CD4-positive, alpha-beta T cell treated with Interleukin-6 at 100 ng/mL for 8 hours (primary cell): ENCODE results near the gene MYO3A.
"Not testable (repeated sequence)": the region's sequence is repeated elsewhere in the genome, so short reads cannot be mapped to it uniquely, and the experiment has no call there.

Experiments used
- DNase-seq: peaks from one replicate; pipeline ENCODE4 v3.0.0-alpha.2; 2020; ENCODE audit warnings: mixed read lengths, low spot score

The MYO3A gene

GRCh38 chr10:25974897-25975459 lies 40.9 kb downstream of the MYO3A start:
- DNase-seq, result no peak

GRCh38 chr10:25978771-25979170 lies 44.7 kb downstream of the MYO3A start:
- no peak for DNase-seq

- DNase-seq, result no peak
Observed at GRCh38 chr10:25982107-25982506, 48.1 kb downstream of the MYO3A start.

- DNase-seq, result no peak
Observed at GRCh38 chr10:25988583-25988982, 54.6 kb downstream of the MYO3A start.

- DNase-seq, result no peak
Observed at GRCh38 chr10:25989951-25990350, 55.9 kb downstream of the MYO3A start.

GRCh38 chr10:25999295-25999981 lies 65.4 kb downstream of the MYO3A start:
- no peak for DNase-seq

GRCh38 chr10:26000971-26001370 lies 66.9 kb downstream of the MYO3A start:
- DNase-seq, result no peak

- not testable (repeated sequence) for DNase-seq
Observed at GRCh38 chr10:26002466-26002865, 68.4 kb downstream of the MYO3A start.

- no peak for DNase-seq
Observed at GRCh38 chr10:26015092-26015491, 81.1 kb downstream of the MYO3A start.

GRCh38 chr10:26022831-26023230 lies 88.8 kb downstream of the MYO3A start:
- no peak for DNase-seq

GRCh38 chr10:26024303-26024702 lies 90.3 kb downstream of the MYO3A start:
- DNase-seq, result no peak

GRCh38 chr10:26025523-26025922 lies 91.5 kb downstream of the MYO3A start:
- no peak for DNase-seq

GRCh38 chr10:26029858-26030257 lies 95.8 kb downstream of the MYO3A start:
- DNase-seq, result no peak

- no peak for DNase-seq
Observed at GRCh38 chr10:26031300-26031699, 97.3 kb downstream of the MYO3A start.

- DNase-seq, result no peak
Observed at GRCh38 chr10:26043469-26043868, 109.4 kb downstream of the MYO3A start.

GRCh38 chr10:26044141-26044749 lies 110.2 kb downstream of the MYO3A start:
- no peak for DNase-seq

- no peak for DNase-seq
Observed at GRCh38 chr10:26046073-26046700, 112.2 kb downstream of the MYO3A start.

- no peak for DNase-seq
Observed at GRCh38 chr10:26048756-26049155, 114.7 kb downstream of the MYO3A start.

GRCh38 chr10:26052326-26052725 lies 118.3 kb downstream of the MYO3A start:
- DNase-seq, result no peak

- DNase-seq, result no peak
Observed at GRCh38 chr10:26057466-26057865, 123.4 kb downstream of the MYO3A start.

GRCh38 chr10:26064106-26064505 lies 130.1 kb downstream of the MYO3A start:
- DNase-seq, result no peak

GRCh38 chr10:26067680-26068079 lies 133.7 kb downstream of the MYO3A start:
- DNase-seq, result no peak

- not testable (repeated sequence) for DNase-seq
Observed at GRCh38 chr10:26080971-26081370, 146.9 kb downstream of the MYO3A start.
